Fibroblast of peridontal ligament (primary cell): ENCODE data around the gene DPP4.
A peak's percentile ranks its signal among the peaks of the same experiment; 100 is the strongest.

Experiments used
- DNase-seq: peaks from one replicate; pipeline ENCODE4 v3.0.0-alpha.2; 2010; ENCODE audit errors: extremely low read depth

Gene DPP4

DNA sequence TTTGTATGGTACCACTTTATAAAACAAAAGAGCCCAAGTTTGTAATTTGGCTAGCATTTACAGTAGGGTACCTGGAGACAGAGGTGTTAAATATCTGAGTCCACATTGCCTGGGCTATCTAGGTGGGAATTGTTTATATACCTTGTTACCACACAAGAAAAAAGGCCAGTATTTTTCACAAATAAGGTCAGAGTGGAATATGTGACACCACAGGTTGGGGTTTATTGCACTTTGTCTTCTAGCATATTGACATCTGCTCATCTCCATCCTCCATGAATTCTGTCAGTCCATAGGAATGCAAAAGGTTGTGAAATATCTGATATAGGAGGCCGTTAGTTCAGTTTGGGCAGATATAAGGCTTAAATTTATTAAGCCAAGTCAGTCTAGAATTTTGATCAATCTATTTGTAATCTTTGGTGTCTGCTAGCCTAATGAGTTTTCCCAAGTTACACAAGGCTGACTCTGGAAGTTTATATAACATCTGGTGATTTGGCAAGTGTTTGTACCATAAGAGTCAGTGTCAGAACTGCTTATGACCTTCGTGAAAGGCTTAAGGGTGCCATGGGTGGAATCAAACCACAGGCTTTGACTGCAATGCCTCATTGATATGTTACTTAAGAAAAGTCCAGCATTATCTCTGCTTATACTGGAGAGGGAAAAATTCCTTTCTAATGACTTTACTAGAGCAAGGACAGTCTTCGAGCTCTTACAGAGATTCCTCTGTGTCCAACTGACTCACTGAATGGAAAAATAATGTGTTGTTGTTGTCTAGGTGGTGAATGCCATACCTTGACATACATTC lies 11.3 kb upstream of the DPP4 start:
- peak; percentile 91 for DNase-seq

GRCh38 chr2:162084536-162084935 lies 10.5 kb upstream of the DPP4 start:
- no peak for DNase-seq

DNA sequence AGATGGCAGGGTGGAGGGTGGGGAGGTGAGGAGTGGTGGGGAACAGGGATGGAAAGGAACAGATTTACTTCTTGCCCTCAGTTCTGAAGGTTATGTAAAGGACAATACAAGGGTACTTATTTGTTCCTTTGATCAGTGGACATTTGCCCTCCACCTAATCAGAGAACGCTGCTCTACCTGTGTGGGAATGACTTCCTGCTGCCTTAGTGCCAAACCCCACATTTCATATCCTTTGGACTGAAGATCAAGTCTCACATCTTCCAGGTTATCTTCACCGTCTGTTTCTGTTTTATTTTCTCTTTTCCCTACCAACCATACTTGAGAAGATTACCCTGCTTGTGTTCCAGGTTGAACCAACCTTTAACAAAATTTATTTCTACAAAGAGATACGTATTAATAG lies 8.7 kb upstream of the DPP4 start:
- no peak for DNase-seq

GRCh38 chr2:162082036-162082435 lies 8.0 kb upstream of the DPP4 start:
- no peak for DNase-seq

DNA sequence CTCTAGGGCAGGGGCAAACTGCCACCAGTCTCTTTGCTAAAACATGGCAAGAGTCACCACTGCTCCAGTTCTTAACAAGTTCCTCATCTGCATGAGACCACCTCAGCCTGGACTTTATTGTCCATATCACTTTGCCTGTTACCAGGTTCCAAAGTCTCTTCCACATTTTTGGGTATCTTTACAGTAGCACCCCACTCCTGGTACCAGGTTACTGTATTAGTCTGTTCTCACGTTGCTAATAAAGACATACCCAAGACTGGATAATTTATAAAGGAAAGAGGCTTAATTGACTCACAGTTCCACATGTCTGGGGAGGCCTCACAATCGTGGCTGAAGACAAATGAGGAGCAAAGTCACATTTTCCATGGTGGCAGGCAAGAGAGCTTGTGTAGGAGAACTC lies 5.5 kb upstream of the DPP4 start:
- DNase-seq = no peak

GRCh38 chr2:162075689-162076132 lies 1.7 kb upstream of the DPP4 start:
- DNase-seq = peak; percentile 62

- no peak for DNase-seq
Measured at GRCh38 chr2:162074928-162075688, 1.1 kb upstream of the DPP4 start.

DNA sequence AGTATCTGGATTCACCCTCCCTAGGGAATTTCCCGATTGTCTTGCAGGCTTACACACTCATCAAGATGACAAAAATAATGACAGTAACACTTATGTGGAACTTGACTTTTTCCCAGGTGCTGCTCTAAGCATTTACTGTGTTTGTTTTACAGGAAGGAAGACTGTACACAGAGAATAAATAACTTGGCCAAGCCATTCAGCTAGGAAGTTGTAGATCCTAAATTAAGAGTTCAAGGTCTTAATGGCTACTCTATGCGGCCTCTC lies 549 bp upstream of the DPP4 start:
- no peak for DNase-seq

GRCh38 chr2:162072976-162073887 lies 783 bp downstream of the DPP4 start:
- no peak for DNase-seq

- peak; percentile 72 for DNase-seq
Measured at GRCh38 chr2:162072181-162072702, 1.8 kb downstream of the DPP4 start.

DNA sequence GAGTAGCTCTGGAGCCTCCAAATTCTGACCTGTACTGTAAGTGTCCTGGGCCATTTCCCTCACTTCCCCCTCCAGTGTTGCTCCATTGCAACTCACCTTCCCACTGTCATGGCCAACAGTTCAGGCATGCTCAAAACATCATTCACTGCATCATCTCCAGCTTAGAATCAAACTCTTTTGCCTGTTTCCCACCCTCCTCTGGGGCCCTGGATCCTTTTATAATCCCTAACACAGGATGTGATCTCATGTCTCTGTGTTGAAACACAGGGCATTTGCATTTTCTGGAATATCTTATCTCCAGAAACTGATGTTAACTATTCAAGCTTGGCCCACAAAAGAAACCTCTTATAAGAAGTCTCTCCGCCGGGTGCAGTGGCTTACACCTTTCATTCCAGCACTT lies 3.0 kb downstream of the DPP4 start:
- DNase-seq = no peak

DNA sequence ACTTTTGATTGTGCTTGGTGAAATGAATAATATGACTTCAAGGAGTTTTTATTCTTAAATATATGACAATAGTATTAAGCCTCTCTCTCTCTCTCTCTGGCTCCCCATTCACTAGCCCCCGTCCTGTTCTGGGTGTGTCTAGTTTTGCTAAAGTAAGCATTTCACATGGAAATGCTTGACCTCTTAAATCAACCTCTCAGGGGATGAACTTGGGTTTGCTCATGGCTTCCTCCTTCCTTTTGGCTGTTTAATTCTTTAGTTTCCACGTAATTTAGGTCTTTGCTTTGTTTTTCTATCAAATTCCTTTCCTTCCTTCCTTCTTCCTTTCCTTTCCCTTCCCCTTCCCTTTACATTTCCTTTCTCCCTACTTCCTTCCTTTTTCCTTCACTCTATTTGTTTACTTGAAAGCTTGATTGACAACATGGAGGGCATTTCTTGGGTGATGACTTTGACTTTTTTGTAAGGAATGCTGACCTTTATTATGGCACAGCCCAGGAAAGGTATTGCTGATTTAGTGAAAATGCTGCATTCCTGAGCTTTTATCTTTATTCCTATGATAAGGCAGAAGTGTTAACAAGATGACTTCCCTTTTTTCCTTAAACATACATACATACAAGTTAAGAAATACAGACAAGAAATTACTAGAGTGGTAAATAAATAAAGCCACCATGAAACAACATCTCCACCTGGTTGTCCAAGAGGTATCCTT lies 3.6 kb downstream of the DPP4 start:
- DNase-seq = no peak

- DNase-seq = no peak
Measured at GRCh38 chr2:162069267-162069903, 4.6 kb downstream of the DPP4 start.

- DNase-seq = no peak
Measured at GRCh38 chr2:162067596-162067995, 6.4 kb downstream of the DPP4 start.

DNA sequence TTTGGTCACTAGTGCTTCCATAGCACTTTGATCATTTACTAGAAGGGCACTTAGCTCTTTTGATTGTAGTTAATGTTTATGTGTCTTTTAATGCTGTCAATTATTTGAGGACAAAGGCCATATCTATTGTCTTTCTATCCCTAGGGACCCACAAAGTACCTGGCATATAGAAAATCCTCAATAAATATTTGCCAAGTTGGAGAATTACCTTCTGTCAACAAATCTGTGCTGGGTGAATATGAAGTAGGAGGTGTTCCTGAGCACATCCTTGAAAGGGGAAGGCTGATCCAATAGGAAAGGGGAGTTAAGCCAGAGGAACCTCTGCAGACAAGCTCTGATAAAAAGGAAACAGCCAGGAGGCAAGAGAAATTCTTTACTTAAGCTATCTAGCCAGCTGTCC lies 8.2 kb downstream of the DPP4 start:
- DNase-seq = no peak

- no peak for DNase-seq
Measured at GRCh38 chr2:162063899-162064298, 10.1 kb downstream of the DPP4 start.

- DNase-seq = no peak
Measured at GRCh38 chr2:162063281-162063680, 10.7 kb downstream of the DPP4 start.

GRCh38 chr2:162062559-162062958 lies 11.5 kb downstream of the DPP4 start:
- DNase-seq = no peak

- DNase-seq = no peak
Measured at GRCh38 chr2:162061021-162061420, 13.0 kb downstream of the DPP4 start.

DNA sequence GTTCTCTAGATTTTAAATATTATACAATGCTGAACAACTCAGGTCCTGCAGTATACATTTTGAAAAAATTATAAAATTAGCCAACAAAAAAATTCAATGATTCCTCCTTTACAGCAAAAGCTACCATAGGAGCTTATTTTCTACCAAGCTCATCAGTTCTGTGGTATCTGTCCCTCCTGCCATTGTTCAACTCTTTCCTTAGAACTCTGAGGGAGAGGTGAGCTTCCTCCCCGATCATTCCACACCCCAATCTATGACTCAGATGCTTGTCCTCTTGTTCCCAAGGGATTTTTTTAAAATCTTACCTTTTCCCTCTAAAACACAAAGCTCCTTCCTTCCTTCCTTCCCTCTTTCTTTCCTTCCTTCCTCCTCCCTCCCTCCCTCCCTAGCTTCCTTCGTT lies 13.5 kb downstream of the DPP4 start:
- no peak for DNase-seq
